Measurements from ENCODE around the gene PARD3B.

PARD3B gene

DNA sequence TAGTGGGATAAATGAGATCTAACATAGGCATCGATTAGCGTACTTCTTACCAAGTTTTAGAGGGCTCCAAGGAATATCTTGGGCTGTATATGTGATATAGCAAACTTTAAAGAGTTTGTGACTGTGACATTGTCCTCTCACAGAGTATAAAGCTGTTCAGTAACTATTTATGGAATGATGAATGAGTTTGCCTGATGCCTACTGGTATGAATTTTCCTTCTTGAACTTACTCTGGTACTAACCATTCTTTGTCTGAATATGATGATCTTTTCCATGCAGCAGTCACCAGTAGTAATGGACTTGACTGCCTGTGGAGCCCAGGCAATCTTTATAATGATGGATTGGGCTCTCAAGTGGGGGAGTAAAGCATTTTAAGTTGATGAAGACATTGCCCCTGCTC, 120.5 kb downstream of the PARD3B start:
- no peaks in the 10 kb centered on the region for H3K9me3 ChIP-seq (ENCODE audit: control insufficient read depth, low read length)
- H3K4me3 ChIP-seq (ENCODE audit: low read length) = no peak overlapping the region
- H3K27me3 ChIP-seq (ENCODE audit: control insufficient read depth, insufficient read depth, low read length) = no peaks in the 10 kb centered on the region
- peaks cover 7% of the 10 kb centered on the region for H3K4me1 ChIP-seq (ENCODE audit: control insufficient read depth, insufficient read depth, low read length)
- H3K9ac ChIP-seq (ENCODE audit: low read length) = no peak overlapping the region
- no peaks in the 10 kb centered on the region for H3K36me3 ChIP-seq (ENCODE audit: control insufficient read depth, insufficient read depth, low read length)

GRCh38 chr2:204667990-204668389, 122.7 kb downstream of the PARD3B start:
- Histone ChIP-seq H3K4me1 (ENCODE audit: control insufficient read depth, insufficient read depth, low read length) (peaks cover 7% of the 10 kb centered on the region), H3K4me3 (ENCODE audit: low read length) (no peak overlapping the region), H3K9ac (ENCODE audit: low read length) (no peak overlapping the region), H3K9me3 (ENCODE audit: control insufficient read depth, low read length) (no peaks in the 10 kb centered on the region), H3K36me3 (ENCODE audit: control insufficient read depth, insufficient read depth, low read length) (no peaks in the 10 kb centered on the region), H3K27me3 (ENCODE audit: control insufficient read depth, insufficient read depth, low read length) (no peaks in the 10 kb centered on the region)

- no peaks in the 10 kb centered on the region for H3K9me3 ChIP-seq (ENCODE audit: control insufficient read depth, low read length)
- peaks cover 7% of the 10 kb centered on the region for H3K4me1 ChIP-seq (ENCODE audit: control insufficient read depth, insufficient read depth, low read length)
- no peaks in the 10 kb centered on the region for H3K36me3 ChIP-seq (ENCODE audit: control insufficient read depth, insufficient read depth, low read length)
- H3K9ac ChIP-seq (ENCODE audit: low read length) = no peak overlapping the region
- no peak overlapping the region for H3K4me3 ChIP-seq (ENCODE audit: low read length)
- no peaks in the 10 kb centered on the region for H3K27me3 ChIP-seq (ENCODE audit: control insufficient read depth, insufficient read depth, low read length)
Observed at GRCh38 chr2:204669382-204669781, 124.1 kb downstream of the PARD3B start.

DNA sequence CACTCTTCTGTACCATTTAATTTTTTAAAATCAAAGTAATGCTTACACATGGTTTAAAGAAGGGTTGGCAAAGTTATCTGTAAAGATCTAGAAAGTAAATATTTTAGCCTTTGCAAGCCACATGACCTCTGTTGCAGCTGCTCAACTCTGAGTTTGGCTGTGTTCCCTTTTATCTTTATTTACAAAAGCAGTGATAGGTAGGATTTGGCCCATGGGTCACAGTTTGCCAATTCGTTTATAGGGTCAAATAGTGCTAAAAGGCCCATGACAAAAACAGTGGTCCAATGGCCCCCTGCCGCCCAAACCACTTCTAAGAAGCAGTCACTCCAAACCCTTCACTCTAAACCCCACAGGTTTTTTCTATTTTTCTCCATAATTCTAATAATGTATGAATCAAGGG, 124.8 kb downstream of the PARD3B start:
- Histone ChIP-seq H3K4me1 (ENCODE audit: control insufficient read depth, insufficient read depth, low read length) (peaks cover 7% of the 10 kb centered on the region), H3K27me3 (ENCODE audit: control insufficient read depth, insufficient read depth, low read length) (no peaks in the 10 kb centered on the region), H3K36me3 (ENCODE audit: control insufficient read depth, insufficient read depth, low read length) (no peaks in the 10 kb centered on the region), H3K9me3 (ENCODE audit: control insufficient read depth, low read length) (no peaks in the 10 kb centered on the region), H3K4me3 (ENCODE audit: low read length) (no peak overlapping the region), H3K9ac (ENCODE audit: low read length) (no peak overlapping the region)

GRCh38 chr2:204670756-204671155, 125.5 kb downstream of the PARD3B start:
- H3K9me3 ChIP-seq (ENCODE audit: control insufficient read depth, low read length) = no peaks in the 10 kb centered on the region
- no peak overlapping the region for H3K4me3 ChIP-seq (ENCODE audit: low read length)
- no peaks in the 10 kb centered on the region for H3K27me3 ChIP-seq (ENCODE audit: control insufficient read depth, insufficient read depth, low read length)
- peaks cover 7% of the 10 kb centered on the region for H3K4me1 ChIP-seq (ENCODE audit: control insufficient read depth, insufficient read depth, low read length)
- H3K36me3 ChIP-seq (ENCODE audit: control insufficient read depth, insufficient read depth, low read length) = no peaks in the 10 kb centered on the region
- H3K9ac ChIP-seq (ENCODE audit: low read length) = no peak overlapping the region

- H3K9me3 ChIP-seq (ENCODE audit: control insufficient read depth, low read length) = no peaks in the 10 kb centered on the region
- no peaks in the 10 kb centered on the region for H3K36me3 ChIP-seq (ENCODE audit: control insufficient read depth, insufficient read depth, low read length)
- no peak overlapping the region for H3K9ac ChIP-seq (ENCODE audit: low read length)
- no peaks in the 10 kb centered on the region for H3K27me3 ChIP-seq (ENCODE audit: control insufficient read depth, insufficient read depth, low read length)
- no peak overlapping the region for H3K4me3 ChIP-seq (ENCODE audit: low read length)
- H3K4me1 ChIP-seq (ENCODE audit: control insufficient read depth, insufficient read depth, low read length) = peaks cover 7% of the 10 kb centered on the region
Observed at GRCh38 chr2:204672772-204673171, 127.5 kb downstream of the PARD3B start.

GRCh38 chr2:204673877-204674276, 128.6 kb downstream of the PARD3B start:
- Histone ChIP-seq H3K36me3 (ENCODE audit: control insufficient read depth, insufficient read depth, low read length) (no peaks in the 10 kb centered on the region), H3K27me3 (ENCODE audit: control insufficient read depth, insufficient read depth, low read length) (no peaks in the 10 kb centered on the region), H3K4me3 (ENCODE audit: low read length) (no peak overlapping the region), H3K9ac (ENCODE audit: low read length) (no peak overlapping the region), H3K4me1 (ENCODE audit: control insufficient read depth, insufficient read depth, low read length) (peaks cover 7% of the 10 kb centered on the region), H3K9me3 (ENCODE audit: control insufficient read depth, low read length) (no peaks in the 10 kb centered on the region)

GRCh38 chr2:204678031-204678430, 132.8 kb downstream of the PARD3B start:
- Histone ChIP-seq H3K4me3 (ENCODE audit: low read length) (no peak overlapping the region), H3K9me3 (ENCODE audit: control insufficient read depth, low read length) (no peaks in the 10 kb centered on the region), H3K4me1 (ENCODE audit: control insufficient read depth, insufficient read depth, low read length) (no peaks in the 10 kb centered on the region), H3K9ac (ENCODE audit: low read length) (no peak overlapping the region), H3K36me3 (ENCODE audit: control insufficient read depth, insufficient read depth, low read length) (no peaks in the 10 kb centered on the region), H3K27me3 (ENCODE audit: control insufficient read depth, insufficient read depth, low read length) (no peaks in the 10 kb centered on the region)

DNA sequence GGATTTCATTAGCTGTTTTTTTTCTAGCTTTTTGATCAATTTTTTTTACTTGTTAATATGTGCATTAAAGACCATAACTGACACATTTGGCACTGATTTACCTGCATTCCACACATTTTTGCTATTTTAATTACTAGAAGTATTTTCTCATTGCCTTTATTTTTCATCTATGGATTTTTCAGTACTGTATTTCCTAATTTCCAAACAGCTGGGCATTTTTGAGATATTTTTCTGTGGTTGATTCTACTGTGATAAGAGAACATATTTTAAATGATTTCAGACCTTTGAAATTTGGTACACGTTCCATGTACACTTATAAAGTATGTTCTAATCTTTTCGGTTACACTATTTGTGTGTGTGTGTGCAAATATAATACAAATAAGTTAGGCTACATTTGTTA, 135.3 kb downstream of the PARD3B start:
- Histone ChIP-seq H3K36me3 (ENCODE audit: control insufficient read depth, insufficient read depth, low read length) (no peaks in the 10 kb centered on the region), H3K4me3 (ENCODE audit: low read length) (no peak overlapping the region), H3K9ac (ENCODE audit: low read length) (no peak overlapping the region), H3K4me1 (ENCODE audit: control insufficient read depth, insufficient read depth, low read length) (no peaks in the 10 kb centered on the region), H3K27me3 (ENCODE audit: control insufficient read depth, insufficient read depth, low read length) (no peaks in the 10 kb centered on the region), H3K9me3 (ENCODE audit: control insufficient read depth, low read length) (no peaks in the 10 kb centered on the region)

GRCh38 chr2:204681412-204681811, 136.1 kb downstream of the PARD3B start:
- Histone ChIP-seq H3K4me1 (ENCODE audit: control insufficient read depth, insufficient read depth, low read length) (no peaks in the 10 kb centered on the region), H3K36me3 (ENCODE audit: control insufficient read depth, insufficient read depth, low read length) (no peaks in the 10 kb centered on the region), H3K27me3 (ENCODE audit: control insufficient read depth, insufficient read depth, low read length) (no peaks in the 10 kb centered on the region), H3K4me3 (ENCODE audit: low read length) (no peak overlapping the region), H3K9me3 (ENCODE audit: control insufficient read depth, low read length) (no peaks in the 10 kb centered on the region), H3K9ac (ENCODE audit: low read length) (no peak overlapping the region)

- Histone ChIP-seq H3K9me3 (ENCODE audit: control insufficient read depth, low read length) (no peaks in the 10 kb centered on the region), H3K4me3 (ENCODE audit: low read length) (no peak overlapping the region), H3K27me3 (ENCODE audit: control insufficient read depth, insufficient read depth, low read length) (no peaks in the 10 kb centered on the region), H3K4me1 (ENCODE audit: control insufficient read depth, insufficient read depth, low read length) (no peaks in the 10 kb centered on the region), H3K36me3 (ENCODE audit: control insufficient read depth, insufficient read depth, low read length) (no peaks in the 10 kb centered on the region), H3K9ac (ENCODE audit: low read length) (no peak overlapping the region)
Observed at GRCh38 chr2:204683384-204683783, 138.1 kb downstream of the PARD3B start.

DNA sequence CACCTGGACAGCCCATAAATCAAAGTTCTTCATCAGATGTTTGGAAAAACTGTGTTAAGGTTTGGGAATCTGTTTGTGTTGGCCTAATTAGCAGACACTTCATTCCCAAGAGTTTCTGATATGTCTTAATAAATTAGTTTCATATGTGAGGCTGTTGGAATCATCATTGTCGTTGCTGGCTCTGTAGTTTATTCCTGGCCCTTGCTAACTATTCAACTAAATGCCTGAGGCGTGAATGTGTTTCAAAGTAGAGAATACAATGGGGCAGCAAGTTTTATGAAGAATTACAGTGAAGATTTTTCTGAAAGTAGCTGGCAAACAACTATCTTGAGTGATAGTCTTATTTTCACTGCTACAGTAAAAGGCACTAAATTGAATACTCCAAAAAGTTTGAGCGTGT, 141.1 kb downstream of the PARD3B start:
- no peaks in the 10 kb centered on the region for H3K9me3 ChIP-seq (ENCODE audit: control insufficient read depth, low read length)
- H3K4me3 ChIP-seq (ENCODE audit: low read length) = no peak overlapping the region
- H3K27me3 ChIP-seq (ENCODE audit: control insufficient read depth, insufficient read depth, low read length) = no peaks in the 10 kb centered on the region
- no peaks in the 10 kb centered on the region for H3K36me3 ChIP-seq (ENCODE audit: control insufficient read depth, insufficient read depth, low read length)
- no peak overlapping the region for H3K9ac ChIP-seq (ENCODE audit: low read length)
- no peaks in the 10 kb centered on the region for H3K4me1 ChIP-seq (ENCODE audit: control insufficient read depth, insufficient read depth, low read length)

DNA sequence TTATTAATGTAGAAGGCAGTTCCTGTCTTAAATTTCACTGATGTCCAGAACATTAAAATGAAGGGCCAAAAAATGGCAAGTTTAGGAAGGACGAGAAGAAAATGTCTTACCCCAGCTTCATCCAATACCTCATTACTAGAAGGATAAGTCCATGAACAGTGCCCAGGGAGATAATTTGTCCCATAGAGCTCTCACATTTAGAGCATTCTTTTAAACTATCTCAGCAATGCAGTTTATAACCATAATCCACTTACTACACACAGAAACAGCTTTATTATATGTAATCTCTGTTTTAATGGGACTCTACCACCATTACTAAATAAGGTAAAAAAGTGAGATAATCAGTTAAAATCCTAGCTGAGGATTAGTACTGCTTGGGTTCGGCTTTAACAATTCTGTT, 142.5 kb downstream of the PARD3B start:
- no peaks in the 10 kb centered on the region for H3K9me3 ChIP-seq (ENCODE audit: control insufficient read depth, low read length)
- H3K27me3 ChIP-seq (ENCODE audit: control insufficient read depth, insufficient read depth, low read length) = no peaks in the 10 kb centered on the region
- no peak overlapping the region for H3K9ac ChIP-seq (ENCODE audit: low read length)
- H3K4me1 ChIP-seq (ENCODE audit: control insufficient read depth, insufficient read depth, low read length) = no peaks in the 10 kb centered on the region
- no peaks in the 10 kb centered on the region for H3K36me3 ChIP-seq (ENCODE audit: control insufficient read depth, insufficient read depth, low read length)
- no peak overlapping the region for H3K4me3 ChIP-seq (ENCODE audit: low read length)

All from mucosa of stomach (tissue), 1 donor.